ENCODE measurements around the gene ZBED3. TPM values are rescaled to one million over a fixed set of nuclear protein-coding genes. Genes with fewer than 3 reads are reported as not detected.

ZBED3 gene
- total and polyA plus RNA-seq, 2 donors (not counting 3 experiments of a cell fraction or from before 2014, with no cell fraction given) = 11.8 to 15.9 TPM

- Histone ChIP-seq H3K27me3 (ENCODE audit: control insufficient read depth in 2 of 2, insufficient read depth in 2 of 2, low read length in 2 of 2) (no peaks in the 10 kb centered on the region), H3K27ac (ENCODE audit: insufficient read depth, low read depth, low read length) (no peak overlapping the region), H3K79me2 (ENCODE audit: control insufficient read depth, insufficient read depth, low read length) (no peaks in the 10 kb centered on the region), H3K4me2 (ENCODE audit: insufficient read depth, low read length) (no peak overlapping the region), H3K9me3 (replicated peaks; ENCODE audit: control insufficient read depth, insufficient read depth, low read length) (no peaks in the 10 kb centered on the region), H3K4me3 (replicated peaks in 1 of 3; ENCODE audit: insufficient read depth in 1 of 3, low read depth in 1 of 3, low read length in 3 of 3) (no peak overlapping the region), H3K9ac (replicated peaks; ENCODE audit: extremely low read depth, insufficient read depth, low read length) (no peak overlapping the region), H2AFZ (ENCODE audit: low read depth, low read length) (no peak overlapping the region), H3K36me3 (ENCODE audit: control insufficient read depth in 2 of 2, extremely low read depth in 1 of 2, insufficient read depth in 2 of 2, low read length in 2 of 2) (no peaks in the 10 kb centered on the region), H3K4me1 (ENCODE audit: control insufficient read depth, extremely low read depth, insufficient read depth, low read length) (no peaks in the 10 kb centered on the region), H4K20me1 (replicated peaks; ENCODE audit: control insufficient read depth, extremely low read depth, insufficient read depth, low read length) (no peaks in the 10 kb centered on the region), H3K9me1 (replicated peaks; ENCODE audit: control insufficient read depth, extremely low read depth, insufficient read depth, low read length) (no peaks in the 10 kb centered on the region)
- BruUV-seq (replicated peaks) = no TSS peak
- ChIA-PET CTCF (no interaction called here), POLR2A (no interaction called here)
- TF ChIP-seq JUN (IDR thresholded peaks at IDR 0.05; ENCODE audit: borderline replicate concordance, insufficient read depth, insufficient read length, low read depth) (no peak), MAX (IDR thresholded peaks at IDR 0.05; ENCODE audit: insufficient read depth, insufficient read length) (no peak), POLR2AphosphoS5 (IDR thresholded peaks at IDR 0.05; ENCODE audit: insufficient read depth, low read depth, low read length) (no peak), MYC (IDR thresholded peaks at IDR 0.05; ENCODE audit: low read depth, low read length) (no peak), POLR2A (IDR thresholded peaks at IDR 0.05; ENCODE audit: low read depth, low read length) (no peak), GATA2 (IDR thresholded peaks at IDR 0.05; ENCODE audit: insufficient read depth, insufficient read length, low read depth, low read length) (no peak)
- TF ChIP-seq, protein P1, sequence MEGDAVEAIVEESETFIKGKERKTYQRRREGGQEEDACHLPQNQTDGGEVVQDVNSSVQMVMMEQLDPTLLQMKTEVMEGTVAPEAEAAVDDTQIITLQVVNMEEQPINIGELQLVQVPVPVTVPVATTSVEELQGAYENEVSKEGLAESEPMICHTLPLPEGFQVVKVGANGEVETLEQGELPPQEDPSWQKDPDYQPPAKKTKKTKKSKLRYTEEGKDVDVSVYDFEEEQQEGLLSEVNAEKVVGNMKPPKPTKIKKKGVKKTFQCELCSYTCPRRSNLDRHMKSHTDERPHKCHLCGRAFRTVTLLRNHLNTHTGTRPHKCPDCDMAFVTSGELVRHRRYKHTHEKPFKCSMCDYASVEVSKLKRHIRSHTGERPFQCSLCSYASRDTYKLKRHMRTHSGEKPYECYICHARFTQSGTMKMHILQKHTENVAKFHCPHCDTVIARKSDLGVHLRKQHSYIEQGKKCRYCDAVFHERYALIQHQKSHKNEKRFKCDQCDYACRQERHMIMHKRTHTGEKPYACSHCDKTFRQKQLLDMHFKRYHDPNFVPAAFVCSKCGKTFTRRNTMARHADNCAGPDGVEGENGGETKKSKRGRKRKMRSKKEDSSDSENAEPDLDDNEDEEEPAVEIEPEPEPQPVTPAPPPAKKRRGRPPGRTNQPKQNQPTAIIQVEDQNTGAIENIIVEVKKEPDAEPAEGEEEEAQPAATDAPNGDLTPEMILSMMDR (IDR thresholded peaks at IDR 0.05; ENCODE audit: extremely low read depth in 1 of 2, insufficient read depth in 1 of 2, low read depth in 1 of 2, low read length in 2 of 2) = no peak
- FAIRE-seq (no peak), DNase-seq (ENCODE audit: low read depth, low spot score) (no peak)
- dilution Hi-C loops (cut with MboI; ENCODE audit: extremely low pct_ligation_motif_present, low sequenced_read_pairs) = no loop called here
- intact Hi-C loops (cut with micrococcal nuclease) = no loop called here
These were observed 33.0 kb upstream of the ZBED3 start for GRCh38 chr5:77120086-77120485.

All from endothelial cell of umbilical vein (primary cell).